ENCODE measurements around the gene SLC22A23. TPM values are rescaled to one million over a fixed set of nuclear protein-coding genes. Genes with fewer than 3 reads are reported as not detected.

Gene SLC22A23
- total RNA-seq, 4 donors from 2014 or later: 7.1 to 9.6 (median 8.2) TPM

DNA sequence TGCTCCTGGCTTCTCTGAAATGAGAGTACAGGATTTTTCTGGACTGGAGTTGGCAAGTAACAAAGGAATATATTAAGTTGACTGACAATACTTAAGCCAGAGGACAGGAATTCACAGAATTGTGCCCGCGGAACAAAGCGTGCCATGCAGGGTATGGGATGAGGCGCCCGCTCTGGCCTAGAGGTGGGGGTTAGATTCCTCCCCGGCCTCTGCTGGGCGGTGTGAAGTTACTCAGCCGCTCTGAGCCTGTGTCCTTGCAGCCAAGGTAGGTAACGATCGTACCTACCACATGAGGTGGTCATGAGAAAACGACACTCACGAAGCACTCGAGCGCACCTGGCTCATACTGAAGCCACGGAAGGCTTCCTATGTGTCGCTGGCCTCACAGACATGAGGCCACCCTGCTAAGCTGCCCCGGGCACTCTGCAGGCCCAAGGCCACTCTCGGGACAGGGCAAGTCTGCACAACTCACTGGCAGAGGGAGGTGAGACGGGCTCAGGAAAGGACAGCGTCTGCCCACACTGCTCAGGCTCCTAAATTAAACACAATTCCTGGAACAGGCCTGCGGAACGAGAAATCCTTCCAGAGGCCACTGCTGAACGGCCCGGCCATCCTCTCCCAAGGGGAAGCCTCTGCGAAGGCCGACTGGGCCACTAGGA is 127.3 kb downstream of the SLC22A23 start:
- TF ChIP-seq POLR2A (IDR thresholded peaks at IDR 0.05): no peak
- TF ChIP-seq EP300 (IDR thresholded peaks at IDR 0.05): no peak
- no peak for TF ChIP-seq CTCF (IDR thresholded peaks at IDR 0.05)
- no peak overlapping the region for H3K4me3 ChIP-seq
- no peak for DNase-seq (ENCODE audit: low spot score in 2 of 2)
- no peaks in the 10 kb centered on the region for H3K9me3 ChIP-seq
- WGBS, 2 donors: 75 to 77% methylated on average over 19 to 25 of the region's 26 CpGs
- no peaks in the 10 kb centered on the region for H3K36me3 ChIP-seq
- H3K27me3 ChIP-seq: no peaks in the 10 kb centered on the region
- peak overlapping the region in 2 of 4 donors; percentile 41 to 80 for H3K27ac ChIP-seq
- H3K4me1 ChIP-seq: peaks cover 0 to 38% (median 16%) of the 10 kb centered on the region in 4 donors

GRCh38 chr6:3328796-3329195 is 128.1 kb downstream of the SLC22A23 start:
- TF ChIP-seq CTCF (IDR thresholded peaks at IDR 0.05): no peak
- no peak for TF ChIP-seq POLR2A (IDR thresholded peaks at IDR 0.05)
- no peak for TF ChIP-seq EP300 (IDR thresholded peaks at IDR 0.05)

GRCh38 chr6:3328145-3328544 is 128.7 kb downstream of the SLC22A23 start:
- H3K36me3 ChIP-seq: no peaks in the 10 kb centered on the region
- DNase-seq (ENCODE audit: low spot score in 2 of 2): no peak
- peaks cover 0 to 42% (median 17%) of the 10 kb centered on the region in 4 donors for H3K4me1 ChIP-seq
- H3K9me3 ChIP-seq: no peaks in the 10 kb centered on the region
- WGBS, 2 donors: 55 to 77% methylated on average over 12 of the region's 12 CpGs
- no peaks in the 10 kb centered on the region for H3K27me3 ChIP-seq
- H3K27ac ChIP-seq: peak overlapping the region in 2 of 4 donors; percentile 66 to 80
- no peak overlapping the region for H3K4me3 ChIP-seq
- TF ChIP-seq CTCF (IDR thresholded peaks at IDR 0.05): no peak
- no peak for TF ChIP-seq POLR2A (IDR thresholded peaks at IDR 0.05)
- no peak for TF ChIP-seq EP300 (IDR thresholded peaks at IDR 0.05)

More at GRCh38 chr6:3328796-3329195, 128.1 kb downstream of the SLC22A23 start:
- H3K27ac ChIP-seq: peak overlapping the region in 2 of 4 donors; percentile 66 to 80
- WGBS, 2 donors: 63 to 64% methylated on average over 10 of the region's 10 CpGs
- no peak overlapping the region for H3K4me3 ChIP-seq
- no peaks in the 10 kb centered on the region for H3K36me3 ChIP-seq
- H3K27me3 ChIP-seq: no peaks in the 10 kb centered on the region
- no peak for DNase-seq (ENCODE audit: low spot score in 2 of 2)
- H3K4me1 ChIP-seq: peaks cover 0 to 39% (median 15%) of the 10 kb centered on the region in 4 donors
- no peaks in the 10 kb centered on the region for H3K9me3 ChIP-seq

DNA sequence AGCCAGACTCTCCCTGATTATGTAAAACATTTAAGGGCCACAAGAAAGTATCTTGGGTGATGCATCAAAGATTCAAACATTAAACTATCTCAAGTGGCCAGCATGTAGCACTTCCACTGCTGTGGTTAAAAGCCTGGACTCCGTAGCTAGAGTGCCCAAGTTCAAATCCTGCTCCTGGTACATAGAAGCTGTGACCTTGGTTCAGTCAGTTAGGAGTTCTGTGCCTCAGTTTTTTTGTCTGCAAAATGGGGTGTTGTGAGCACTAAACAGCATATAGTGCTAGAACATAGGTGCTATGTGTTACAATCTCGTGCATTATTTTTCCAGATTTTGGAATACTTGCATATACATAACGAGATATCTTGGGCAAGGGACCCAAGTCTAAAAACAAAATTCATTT is 129.4 kb downstream of the SLC22A23 start:
- peak overlapping the region in 1 of 4 donors; percentile 80 for H3K27ac ChIP-seq
- H3K4me1 ChIP-seq: peaks cover 0 to 42% (median 17%) of the 10 kb centered on the region in 4 donors
- 97 to 98% methylated on average over 3 of the region's 3 CpGs for WGBS, 2 donors
- no peaks in the 10 kb centered on the region for H3K36me3 ChIP-seq
- DNase-seq (ENCODE audit: low spot score in 2 of 2): no peak
- TF ChIP-seq EP300 (IDR thresholded peaks at IDR 0.05): no peak
- TF ChIP-seq CTCF (IDR thresholded peaks at IDR 0.05): no peak
- no peak for TF ChIP-seq POLR2A (IDR thresholded peaks at IDR 0.05)
- no peaks in the 10 kb centered on the region for H3K9me3 ChIP-seq
- H3K27me3 ChIP-seq: no peaks in the 10 kb centered on the region
- H3K4me3 ChIP-seq: no peak overlapping the region

DNA sequence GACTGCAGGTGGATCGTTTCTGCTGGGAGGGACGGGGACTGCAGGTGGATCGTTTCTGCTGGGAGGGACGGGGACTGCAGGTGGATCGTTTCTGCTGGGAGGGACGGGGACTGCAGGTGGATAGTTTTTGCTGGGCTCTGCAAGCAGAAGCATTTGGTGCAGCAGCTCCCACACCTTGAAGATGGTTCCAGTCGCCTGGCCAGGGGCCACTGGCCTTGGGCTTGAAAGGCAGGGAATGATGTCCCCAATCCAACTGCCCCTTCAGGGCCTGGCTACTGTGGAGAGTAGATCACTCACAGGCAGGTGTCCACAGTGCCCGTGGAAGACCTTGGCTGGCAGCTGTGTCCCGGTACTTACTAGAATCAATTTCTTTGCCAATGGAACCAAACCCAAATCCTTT is 129.9 kb downstream of the SLC22A23 start:
- TF ChIP-seq POLR2A (IDR thresholded peaks at IDR 0.05) (no peak), CTCF (IDR thresholded peaks at IDR 0.05) (no peak), EP300 (IDR thresholded peaks at IDR 0.05) (no peak)
- peak overlapping the region in 1 of 4 donors; percentile 80 for H3K27ac ChIP-seq
- no peak for DNase-seq (ENCODE audit: low spot score in 2 of 2)
- WGBS, 2 donors: 84 to 89% methylated on average over 9 of the region's 9 CpGs
- H3K9me3 ChIP-seq: no peaks in the 10 kb centered on the region
- H3K4me1 ChIP-seq: peaks cover 0 to 42% (median 17%) of the 10 kb centered on the region in 4 donors
- no peak overlapping the region for H3K4me3 ChIP-seq
- H3K36me3 ChIP-seq: no peaks in the 10 kb centered on the region
- no peaks in the 10 kb centered on the region for H3K27me3 ChIP-seq
